GM21723 (cell line): ENCODE measurements around the gene E2F1.
"Not testable (repeated sequence)": the region's sequence is repeated elsewhere in the genome, so short reads cannot be mapped to it uniquely, and the experiment has no call there.

Experiments used
- ATAC-seq: cut with Tn5 transposase; IDR thresholded peaks from one replicate; pipeline ENCODE4 v1.9.1; 2021; ENCODE audit warnings: mild to moderate bottlenecking, moderate library complexity; ENCODE audit not compliant: unreplicated experiment

E2F1 gene

GRCh38 chr20:33659341-33660034 is 26.7 kb downstream of the E2F1 start:
- ATAC-seq = no peak

- no peak for ATAC-seq
Observed at GRCh38 chr20:33658929-33659328, 27.3 kb downstream of the E2F1 start.

GRCh38 chr20:33658510-33658909 is 27.7 kb downstream of the E2F1 start:
- ATAC-seq = no peak

- ATAC-seq = no peak
Observed at GRCh38 chr20:33657704-33658095, 28.5 kb downstream of the E2F1 start.

GRCh38 chr20:33656783-33657703 is 29.1 kb downstream of the E2F1 start:
- no peak for ATAC-seq

- no peak for ATAC-seq
Observed at GRCh38 chr20:33656010-33656782, 30.0 kb downstream of the E2F1 start.

DNA sequence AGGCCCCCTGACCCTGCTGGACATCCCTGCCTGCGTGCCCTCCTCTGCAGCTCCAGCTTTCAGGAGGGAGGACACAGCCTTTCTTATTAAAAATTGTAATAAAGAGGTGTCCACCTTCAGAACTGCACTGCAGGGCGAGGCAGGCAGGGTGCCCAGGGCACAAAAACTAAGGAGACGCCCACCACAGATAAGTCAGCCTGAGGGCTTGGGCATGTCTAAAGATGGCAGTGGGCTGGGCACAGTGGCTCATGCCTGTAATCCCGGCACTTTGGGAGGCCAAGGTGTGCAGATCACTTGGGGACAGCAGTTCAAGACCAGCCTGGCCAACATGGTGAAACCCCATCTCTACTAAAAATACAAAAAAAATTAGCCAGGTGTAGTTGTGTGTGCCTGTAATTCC is 31.0 kb downstream of the E2F1 start:
- ATAC-seq = no peak

- no peak for ATAC-seq
Observed at GRCh38 chr20:33654680-33655161, 31.5 kb downstream of the E2F1 start.

DNA sequence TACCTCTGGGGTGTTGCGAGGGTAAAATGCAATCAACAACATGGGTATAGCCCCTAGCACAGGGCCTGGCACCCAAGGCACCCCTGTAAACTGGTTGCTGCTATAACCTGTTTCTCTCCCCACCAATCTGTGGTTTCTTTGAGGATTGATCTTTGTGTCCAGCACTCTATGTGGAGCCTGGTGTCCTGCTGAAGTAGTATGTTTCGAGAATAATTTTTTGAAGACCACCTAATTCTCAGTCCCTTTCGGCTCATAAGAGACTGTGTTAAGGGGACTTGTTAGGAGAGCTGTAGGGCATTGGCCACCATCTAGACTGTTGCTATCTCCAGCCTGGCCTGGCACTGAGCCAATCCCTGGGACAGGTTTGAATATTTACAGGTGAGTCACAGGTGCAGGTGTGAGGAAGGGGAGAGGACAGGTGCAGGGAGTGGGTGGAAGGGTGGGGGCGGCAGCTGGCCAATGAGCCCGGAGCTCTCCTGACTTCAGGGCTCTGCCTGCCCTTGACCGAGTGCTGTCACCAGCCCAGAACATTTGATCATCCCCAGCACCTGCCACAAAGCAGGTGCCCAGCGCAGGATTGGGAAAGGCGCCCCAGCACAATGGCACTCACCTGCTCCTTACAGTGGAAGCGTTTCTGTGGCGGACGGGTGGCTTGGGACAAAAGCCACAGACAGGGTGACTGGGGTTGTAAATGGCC is 32.1 kb downstream of the E2F1 start:
- ATAC-seq = no peak

DNA sequence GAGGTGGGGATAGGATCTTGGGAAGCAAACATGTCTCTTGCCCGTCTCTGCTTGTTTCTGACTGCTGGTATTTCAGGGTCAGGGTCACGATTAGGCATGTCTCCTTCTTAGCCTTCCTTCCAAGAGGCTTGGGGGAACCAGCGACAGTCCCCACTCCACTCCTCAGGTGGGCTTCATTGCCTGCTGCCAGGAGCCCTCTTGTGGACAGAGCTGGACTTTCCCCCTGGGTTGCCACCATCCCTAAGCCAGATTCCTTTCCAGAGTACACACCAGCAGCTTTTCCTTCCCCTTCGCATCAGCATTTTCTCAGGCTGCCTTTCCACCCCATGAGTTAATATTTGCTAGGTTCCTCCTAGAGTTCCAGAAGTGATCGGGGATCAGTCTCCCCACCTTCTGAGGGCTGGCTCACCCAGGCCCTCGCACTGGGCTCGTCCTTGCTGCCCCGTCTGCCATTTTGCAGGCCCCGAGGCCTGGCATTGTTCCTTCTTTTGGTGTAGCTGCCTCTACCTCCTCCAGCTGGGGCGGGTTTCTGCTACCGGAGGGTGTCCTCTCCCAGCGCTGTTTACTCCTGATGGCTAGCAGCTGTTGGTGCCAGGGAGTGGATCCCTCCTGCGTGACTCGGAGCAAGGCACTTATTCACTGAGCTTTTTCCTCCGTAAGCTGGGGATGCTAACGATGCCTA is 32.8 kb downstream of the E2F1 start:
- peak; percentile 44 for ATAC-seq

DNA sequence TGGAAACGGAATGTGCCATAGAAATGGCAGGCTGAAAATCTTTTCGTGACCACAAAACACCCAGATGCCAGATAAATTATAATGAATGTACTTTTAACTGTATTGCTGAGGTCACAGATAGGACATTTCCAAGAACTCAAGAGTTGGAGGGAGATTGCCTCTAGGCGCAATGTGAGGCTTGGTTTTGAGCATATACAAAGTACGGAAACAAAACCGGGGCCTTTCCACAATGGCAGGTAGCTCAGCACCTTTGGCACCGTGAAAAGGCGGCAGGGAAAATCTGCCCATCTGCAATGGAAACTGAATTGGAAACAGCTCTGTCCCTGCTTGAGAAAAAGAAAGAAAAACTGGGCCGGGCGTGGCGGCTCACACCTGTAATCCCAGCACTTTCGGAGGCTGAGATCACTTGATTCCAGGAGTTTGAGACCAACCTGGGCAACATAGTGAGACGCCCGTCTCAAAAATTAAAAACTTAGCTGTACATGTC is 34.6 kb downstream of the E2F1 start:
- ATAC-seq = no peak

GRCh38 chr20:33650753-33651561 is 35.2 kb downstream of the E2F1 start:
- no peak for ATAC-seq

DNA sequence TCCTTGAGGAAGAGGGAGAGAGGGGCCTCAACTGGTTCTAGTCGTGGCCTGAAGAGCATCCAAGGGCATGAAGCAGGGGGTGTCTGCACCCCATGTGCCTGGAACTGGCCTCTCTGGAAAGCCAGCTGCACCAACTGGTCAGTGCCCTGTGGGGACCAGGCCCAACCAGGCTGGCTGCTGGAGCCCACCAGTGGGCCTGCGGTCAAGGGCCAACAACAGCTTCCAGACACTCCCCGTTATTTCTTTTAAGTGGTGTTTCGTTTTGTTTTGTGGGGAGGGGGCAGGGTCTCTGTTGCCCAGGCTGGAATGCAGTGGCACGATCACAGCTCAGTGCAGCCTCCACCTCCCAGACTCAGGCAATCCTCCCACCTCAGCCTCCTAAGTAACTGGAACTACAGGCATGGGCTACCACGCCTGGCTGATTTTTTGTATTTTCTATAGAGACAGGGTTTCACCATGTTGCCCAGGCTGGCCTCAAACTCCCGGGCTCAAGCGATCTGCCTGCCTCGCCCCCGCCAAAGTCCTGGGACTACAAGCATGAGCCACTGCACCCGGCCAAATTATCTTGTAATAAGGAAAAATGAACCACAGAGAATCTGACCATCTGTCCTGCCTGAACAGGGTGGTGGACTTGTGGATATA is 36.0 kb downstream of the E2F1 start:
- no peak for ATAC-seq

DNA sequence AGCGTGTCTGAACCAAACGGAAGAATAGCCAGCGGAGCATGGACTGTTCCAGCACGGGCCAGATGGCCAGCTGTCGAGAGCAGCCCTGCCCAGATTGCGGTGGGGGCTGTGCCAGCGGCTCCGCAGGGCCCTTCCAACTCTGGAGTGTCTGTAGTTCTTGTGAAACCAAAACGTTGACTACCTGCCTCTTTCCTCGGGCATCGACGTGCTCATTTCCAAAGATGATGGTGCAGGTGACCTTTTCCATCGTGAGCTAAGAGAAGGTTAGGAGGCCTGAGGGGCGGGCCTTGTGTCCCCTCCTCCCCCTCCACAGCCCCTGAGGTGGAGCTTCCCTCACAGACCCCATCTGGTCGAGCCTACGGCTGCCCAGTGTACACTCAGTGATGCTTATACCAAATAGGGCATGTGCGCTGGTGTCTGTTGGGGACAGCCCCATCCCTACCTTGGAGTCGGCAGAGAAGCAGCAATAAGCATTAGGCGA is 36.9 kb downstream of the E2F1 start:
- no peak for ATAC-seq

DNA sequence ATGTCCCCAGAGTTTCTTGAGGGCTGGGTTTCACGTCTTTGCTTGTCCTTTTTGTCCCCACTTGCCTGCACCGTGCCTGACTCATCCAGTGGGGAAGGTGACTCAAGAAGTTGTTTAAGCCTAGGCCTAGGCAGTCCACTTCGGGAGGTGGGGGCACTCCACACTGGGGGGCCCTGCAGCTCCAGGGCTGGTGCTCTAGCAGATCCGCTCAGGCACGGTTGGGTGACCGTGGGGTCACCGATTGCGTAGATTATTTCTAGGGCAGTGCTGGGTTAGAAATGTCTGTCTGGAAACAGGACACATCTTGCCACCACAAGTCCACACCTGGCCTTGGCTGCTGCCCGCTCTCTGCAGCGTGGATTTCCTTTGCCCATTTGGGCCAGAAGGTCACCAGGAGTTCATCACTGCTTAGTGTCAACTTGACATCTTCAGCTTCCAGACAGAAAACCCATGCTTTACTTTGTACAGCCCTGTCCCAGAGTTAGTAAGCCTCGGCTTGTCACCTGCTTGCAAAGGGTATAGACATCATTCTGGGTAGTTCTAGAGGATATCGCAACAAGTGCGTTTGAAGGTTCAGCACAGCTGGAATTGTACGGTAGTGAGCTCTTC is 37.7 kb downstream of the E2F1 start:
- no peak for ATAC-seq

GRCh38 chr20:33647603-33648395 is 38.4 kb downstream of the E2F1 start:
- ATAC-seq = peak; percentile 65

DNA sequence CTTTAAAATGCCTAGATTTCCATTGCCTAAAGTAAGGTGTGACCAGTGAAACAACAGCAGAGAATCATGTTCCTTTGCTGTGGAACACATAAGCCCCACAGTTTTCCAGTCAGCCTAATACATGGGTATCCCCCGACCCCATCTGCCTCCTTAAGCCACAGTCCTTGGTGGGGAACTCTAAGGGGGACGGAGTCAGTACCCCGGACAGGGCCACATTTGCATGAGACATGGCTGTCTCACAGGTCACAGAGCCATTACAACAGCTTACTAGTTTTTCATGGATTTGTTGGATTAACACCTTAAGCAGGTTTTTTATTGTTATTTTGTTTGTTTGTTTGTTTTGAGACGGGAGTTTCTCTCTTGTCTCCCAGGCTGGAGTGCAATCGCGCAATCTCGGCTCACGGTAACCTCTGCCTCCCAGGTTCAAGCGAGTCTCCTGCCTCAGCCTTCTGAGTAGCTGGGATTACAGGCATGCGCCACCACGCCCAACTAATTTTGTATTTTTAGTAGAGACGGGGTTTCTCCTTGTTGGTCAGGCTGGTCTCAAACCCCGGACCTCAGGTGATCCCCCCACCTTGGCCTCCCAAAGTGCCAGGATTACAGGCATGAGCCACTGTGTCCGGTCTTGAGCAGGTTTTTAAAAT is 39.1 kb downstream of the E2F1 start:
- not testable (repeated sequence) for ATAC-seq
